Osteocyte (in vitro differentiated cells): ENCODE data around the gene UMAD1. TPM values are rescaled to one million over a fixed set of nuclear protein-coding genes. Genes with fewer than 3 reads are reported as not detected.
"Not testable (repeated sequence)": the region's sequence is repeated elsewhere in the genome, so short reads cannot be mapped to it uniquely, and the experiment has no call there.

ENCODE experiments used
- DNase-seq: peaks from one replicate; pipeline ENCODE4 v3.0.0; 2021; ENCODE audit warnings: mixed read lengths; ENCODE audit not compliant: unreplicated experiment; ENCODE audit errors: extremely low spot score
- H3K27ac Mint-ChIP-seq: one replicate; pipeline ENCODE4 v1.8.0; 2021; ENCODE audit warnings: mild to moderate bottlenecking, mixed read lengths; ENCODE audit not compliant: unreplicated experiment
- H3K27me3 Mint-ChIP-seq: one replicate; pipeline ENCODE4 v1.8.0; 2021; ENCODE audit warnings: mixed read lengths; ENCODE audit not compliant: unreplicated experiment
- H3K36me3 Mint-ChIP-seq: one replicate; pipeline ENCODE4 v1.8.0; 2021; ENCODE audit warnings: mixed read lengths; ENCODE audit not compliant: unreplicated experiment
- H3K4me1 Mint-ChIP-seq: one replicate; pipeline ENCODE4 v1.8.0; 2021; ENCODE audit warnings: mixed read lengths; ENCODE audit not compliant: unreplicated experiment
- H3K4me3 Mint-ChIP-seq: one replicate; pipeline ENCODE4 v1.8.0; 2021; ENCODE audit warnings: mild to moderate bottlenecking, moderate library complexity, mixed read lengths; ENCODE audit not compliant: unreplicated experiment
- H3K9me3 Mint-ChIP-seq: one replicate; pipeline ENCODE4 v1.8.0; 2021; ENCODE audit warnings: mixed read lengths; ENCODE audit not compliant: unreplicated experiment
- CTCF ChIP-seq: fragments of 200-600 bp; sonication (generic); IDR thresholded peaks from 2 replicates; pipeline ENCODE4 v1.5.0; 2021; ENCODE audit warnings: antibody characterized with exemption, mild to moderate bottlenecking, moderate library complexity
- total RNA-seq: library from RNA; stranded (reverse); gene quantifications from 2 replicates; pipeline ENCODE4 v1.2.1, GENCODE V29; 2021

The UMAD1 gene
- total RNA-seq, 1 donor from 2014 or later: 10.9 TPM

- no peak for DNase-seq
- no peak for TF ChIP-seq CTCF
- no peaks in the 10 kb centered on the region for H3K27me3 Mint-ChIP-seq
- H3K27ac Mint-ChIP-seq: no peak overlapping the region
- peaks cover 6% of the 10 kb centered on the region for H3K9me3 Mint-ChIP-seq
- H3K4me3 Mint-ChIP-seq: no peak overlapping the region
- H3K36me3 Mint-ChIP-seq: no peaks in the 10 kb centered on the region
- H3K4me1 Mint-ChIP-seq: peaks cover 15% of the 10 kb centered on the region
Measured at GRCh38 chr7:7799138-7799537, 158.6 kb downstream of the UMAD1 start.

GRCh38 chr7:7802531-7802930 is 162.0 kb downstream of the UMAD1 start:
- H3K36me3 Mint-ChIP-seq: no peaks in the 10 kb centered on the region
- H3K9me3 Mint-ChIP-seq: no peaks in the 10 kb centered on the region
- no peak for DNase-seq
- H3K4me1 Mint-ChIP-seq: no peaks in the 10 kb centered on the region
- no peaks in the 10 kb centered on the region for H3K27me3 Mint-ChIP-seq
- no peak overlapping the region for H3K4me3 Mint-ChIP-seq
- no peak for TF ChIP-seq CTCF
- no peak overlapping the region for H3K27ac Mint-ChIP-seq

GRCh38 chr7:7803715-7804178 is 163.2 kb downstream of the UMAD1 start:
- H3K36me3 Mint-ChIP-seq: no peaks in the 10 kb centered on the region
- no peaks in the 10 kb centered on the region for H3K4me1 Mint-ChIP-seq
- no peaks in the 10 kb centered on the region for H3K27me3 Mint-ChIP-seq
- no peak for DNase-seq
- no peak for TF ChIP-seq CTCF
- H3K4me3 Mint-ChIP-seq: no peak overlapping the region
- H3K27ac Mint-ChIP-seq: no peak overlapping the region
- H3K9me3 Mint-ChIP-seq: no peaks in the 10 kb centered on the region

GRCh38 chr7:7804822-7805221 is 164.3 kb downstream of the UMAD1 start:
- not testable (repeated sequence) for H3K4me1 Mint-ChIP-seq, H3K9me3 Mint-ChIP-seq, H3K4me3 Mint-ChIP-seq, H3K27me3 Mint-ChIP-seq, DNase-seq, H3K27ac Mint-ChIP-seq, H3K36me3 Mint-ChIP-seq

GRCh38 chr7:7805511-7806153 is 165.1 kb downstream of the UMAD1 start:
- Mint-ChIP-seq H3K9me3 (no peaks in the 10 kb centered on the region), H3K4me1 (no peaks in the 10 kb centered on the region), H3K27ac (no peak overlapping the region), H3K36me3 (no peaks in the 10 kb centered on the region), H3K27me3 (no peaks in the 10 kb centered on the region), H3K4me3 (no peak overlapping the region)
- TF ChIP-seq CTCF: no peak
- DNase-seq: no peak
